ENCODE data around the gene TSPYL4.

Gene TSPYL4

GRCh38 chr6:116234689-116235088 lies 19.2 kb downstream of the TSPYL4 start:
- Histone ChIP-seq H3K9me3 (ENCODE audit: low read depth, low read length) (no peaks in the 10 kb centered on the region), H3K4me3 (no peak overlapping the region), H3K9ac (ENCODE audit: insufficient read length) (no peak overlapping the region), H3K27ac (no peak overlapping the region), H3K36me3 (ENCODE audit: insufficient read depth, low read length) (no peaks in the 10 kb centered on the region)
- TF ChIP-seq EZH2 (IDR thresholded peaks at IDR 0.05) (no peak), FOXP2 (optimal IDR thresholded peaks at IDR 0.05; ENCODE audit: control extremely low read depth, extremely low read length, insufficient read depth) (no peak), POLR2AphosphoS5 (IDR thresholded peaks at IDR 0.05; ENCODE audit: borderline replicate concordance, low read depth, low read length) (no peak)
- DNase-seq (ENCODE audit: low read depth, low spot score): no peak

- no peak overlapping the region for H3K9ac ChIP-seq (ENCODE audit: insufficient read length)
- H3K36me3 ChIP-seq (ENCODE audit: insufficient read depth, low read length): no peaks in the 10 kb centered on the region
- DNase-seq (ENCODE audit: low read depth, low spot score): no peak
- H3K27ac ChIP-seq: no peak overlapping the region
- H3K4me3 ChIP-seq: no peak overlapping the region
- no peaks in the 10 kb centered on the region for H3K9me3 ChIP-seq (ENCODE audit: low read depth, low read length)
- no peak for TF ChIP-seq FOXP2 (optimal IDR thresholded peaks at IDR 0.05; ENCODE audit: control extremely low read depth, extremely low read length, insufficient read depth)
- TF ChIP-seq EZH2 (IDR thresholded peaks at IDR 0.05): no peak
- TF ChIP-seq POLR2AphosphoS5 (IDR thresholded peaks at IDR 0.05; ENCODE audit: borderline replicate concordance, low read depth, low read length): no peak
These were observed 24.5 kb downstream of the TSPYL4 start for GRCh38 chr6:116229287-116229913.

GRCh38 chr6:116223355-116223754 lies 30.5 kb downstream of the TSPYL4 start:
- Histone ChIP-seq H3K36me3 (ENCODE audit: insufficient read depth, low read length) (no peaks in the 10 kb centered on the region), H3K27ac (no peak overlapping the region), H3K9ac (ENCODE audit: insufficient read length) (no peak overlapping the region), H3K4me3 (no peak overlapping the region), H3K9me3 (ENCODE audit: low read depth, low read length) (no peaks in the 10 kb centered on the region)
- no peak for TF ChIP-seq EZH2 (IDR thresholded peaks at IDR 0.05)
- no peak for DNase-seq (ENCODE audit: low read depth, low spot score)

GRCh38 chr6:116221911-116222310 lies 32.0 kb downstream of the TSPYL4 start:
- Histone ChIP-seq H3K9ac (ENCODE audit: insufficient read length) (no peak overlapping the region), H3K27ac (no peak overlapping the region), H3K36me3 (ENCODE audit: insufficient read depth, low read length) (no peaks in the 10 kb centered on the region), H3K9me3 (ENCODE audit: low read depth, low read length) (no peaks in the 10 kb centered on the region), H3K4me3 (no peak overlapping the region)
- TF ChIP-seq POLR2AphosphoS5 (IDR thresholded peaks at IDR 0.05; ENCODE audit: borderline replicate concordance, low read depth, low read length): no peak
- no peak for TF ChIP-seq FOXP2 (optimal IDR thresholded peaks at IDR 0.05; ENCODE audit: control extremely low read depth, extremely low read length, insufficient read depth)
- no peak for TF ChIP-seq EZH2 (IDR thresholded peaks at IDR 0.05)
- DNase-seq (ENCODE audit: low read depth, low spot score): no peak

- H3K27ac ChIP-seq: no peak overlapping the region
- TF ChIP-seq FOXP2 (optimal IDR thresholded peaks at IDR 0.05; ENCODE audit: control extremely low read depth, extremely low read length, insufficient read depth): no peak
- TF ChIP-seq EZH2 (IDR thresholded peaks at IDR 0.05): no peak
- TF ChIP-seq POLR2AphosphoS5 (IDR thresholded peaks at IDR 0.05; ENCODE audit: borderline replicate concordance, low read depth, low read length): no peak
- no peak overlapping the region for H3K4me3 ChIP-seq
- no peaks in the 10 kb centered on the region for H3K36me3 ChIP-seq (ENCODE audit: insufficient read depth, low read length)
- no peak overlapping the region for H3K9ac ChIP-seq (ENCODE audit: insufficient read length)
- H3K9me3 ChIP-seq (ENCODE audit: low read depth, low read length): no peaks in the 10 kb centered on the region
- DNase-seq (ENCODE audit: low read depth, low spot score): no peak
These were observed 32.8 kb downstream of the TSPYL4 start for GRCh38 chr6:116221067-116221466.

- H3K9me3 ChIP-seq (ENCODE audit: low read depth, low read length): no peaks in the 10 kb centered on the region
- H3K9ac ChIP-seq (ENCODE audit: insufficient read length): no peak overlapping the region
- H3K36me3 ChIP-seq (ENCODE audit: insufficient read depth, low read length): no peaks in the 10 kb centered on the region
- H3K27ac ChIP-seq: no peak overlapping the region
- no peak overlapping the region for H3K4me3 ChIP-seq
- DNase-seq (ENCODE audit: low read depth, low spot score): no peak
- TF ChIP-seq POLR2AphosphoS5 (IDR thresholded peaks at IDR 0.05; ENCODE audit: borderline replicate concordance, low read depth, low read length) (no peak), FOXP2 (optimal IDR thresholded peaks at IDR 0.05; ENCODE audit: control extremely low read depth, extremely low read length, insufficient read depth) (no peak)
These were observed 35.0 kb downstream of the TSPYL4 start for GRCh38 chr6:116218866-116219265.

- Histone ChIP-seq H3K9me3 (ENCODE audit: low read depth, low read length) (no peaks in the 10 kb centered on the region), H3K9ac (ENCODE audit: insufficient read length) (no peak overlapping the region), H3K27ac (no peak overlapping the region), H3K4me3 (no peak overlapping the region), H3K36me3 (ENCODE audit: insufficient read depth, low read length) (no peaks in the 10 kb centered on the region)
- TF ChIP-seq FOXP2 (optimal IDR thresholded peaks at IDR 0.05; ENCODE audit: control extremely low read depth, extremely low read length, insufficient read depth): no peak
- no peak for TF ChIP-seq POLR2AphosphoS5 (IDR thresholded peaks at IDR 0.05; ENCODE audit: borderline replicate concordance, low read depth, low read length)
- no peak for TF ChIP-seq EZH2 (IDR thresholded peaks at IDR 0.05)
- DNase-seq (ENCODE audit: low read depth, low spot score): no peak
These were observed 35.7 kb downstream of the TSPYL4 start for GRCh38 chr6:116218172-116218633.

- Histone ChIP-seq H3K27ac (peak overlapping the region; percentile 34; the same call in 1 of the 2 replicates), H3K36me3 (ENCODE audit: insufficient read depth, low read length) (no peaks in the 10 kb centered on the region), H3K9me3 (ENCODE audit: low read depth, low read length) (no peaks in the 10 kb centered on the region), H3K4me3 (no peak overlapping the region), H3K9ac (ENCODE audit: insufficient read length) (no peak overlapping the region)
- TF ChIP-seq EZH2 (IDR thresholded peaks at IDR 0.05): no peak
- no peak for TF ChIP-seq FOXP2 (optimal IDR thresholded peaks at IDR 0.05; ENCODE audit: control extremely low read depth, extremely low read length, insufficient read depth)
- TF ChIP-seq POLR2AphosphoS5 (IDR thresholded peaks at IDR 0.05; ENCODE audit: borderline replicate concordance, low read depth, low read length): no peak
- DNase-seq (ENCODE audit: low read depth, low spot score): no peak
These were observed 36.8 kb downstream of the TSPYL4 start for GRCh38 chr6:116217069-116217468.

GRCh38 chr6:116215414-116215813 lies 38.5 kb downstream of the TSPYL4 start:
- TF ChIP-seq POLR2AphosphoS5 (IDR thresholded peaks at IDR 0.05; ENCODE audit: borderline replicate concordance, low read depth, low read length) (no peak), FOXP2 (optimal IDR thresholded peaks at IDR 0.05; ENCODE audit: control extremely low read depth, extremely low read length, insufficient read depth) (no peak), EZH2 (IDR thresholded peaks at IDR 0.05) (no peak)
- Histone ChIP-seq H3K27ac (no peak overlapping the region), H3K4me3 (no peak overlapping the region), H3K9ac (ENCODE audit: insufficient read length) (no peak overlapping the region), H3K9me3 (ENCODE audit: low read depth, low read length) (no peaks in the 10 kb centered on the region), H3K36me3 (ENCODE audit: insufficient read depth, low read length) (no peaks in the 10 kb centered on the region)
- DNase-seq (ENCODE audit: low read depth, low spot score): no peak
